ENCODE data around the gene EGLN1. TPM values are rescaled to one million over a fixed set of nuclear protein-coding genes. Genes with fewer than 3 reads are reported as not detected.

Gene EGLN1
- total and polyA plus RNA-seq, 2 of the 8 experiments (the other 6 are each of a cell fraction or from before 2014, with no cell fraction given): 4.0 to 6.4 TPM

- Histone ChIP-seq H3K9ac (replicated peaks in 1 of 4; ENCODE audit: extremely low read depth in 1 of 4, low read depth in 3 of 4, low read length in 3 of 4) (no peak overlapping the region), H4K5ac (ENCODE audit: insufficient read length, low read depth, low read length) (no peak overlapping the region), H3K56ac (replicated peaks; ENCODE audit: insufficient read length, low read depth, low read length) (no peak overlapping the region), H3K79me2 (ENCODE audit: control insufficient read depth in 1 of 2, insufficient read depth in 2 of 2, low read length in 2 of 2) (no peaks in the 10 kb centered on the region), H3K4me2 (ENCODE audit: insufficient read depth in 1 of 2, low read depth in 2 of 2, low read length in 2 of 2) (no peak overlapping the region), H3K9me3 (ENCODE audit: insufficient read depth in 2 of 2, low read depth in 1 of 2, low read length in 1 of 2) (no peaks in the 10 kb centered on the region), H2AK5ac (ENCODE audit: low read depth, low read length) (no peak overlapping the region), H3K14ac (ENCODE audit: insufficient read length) (no peak overlapping the region), H3K4me1 (replicated peaks in 1 of 4; ENCODE audit: control insufficient read depth in 3 of 4, insufficient read depth in 4 of 4, low read length in 3 of 4) (no peaks in the 10 kb centered on the region), H2BK20ac (ENCODE audit: low read length) (no peak overlapping the region), H3K4me3 (ENCODE audit: extremely low read depth in 1 of 4, insufficient read depth in 2 of 4, low read depth in 3 of 4, low read length in 4 of 4) (no peak overlapping the region), H3K23me2 (ENCODE audit: low read depth, low read length) (no peaks in the 10 kb centered on the region), H3K18ac (ENCODE audit: extremely low read depth, low read length) (no peak overlapping the region), H3K23ac (ENCODE audit: insufficient read length) (no peak overlapping the region), H3K27ac (ENCODE audit: low read depth, low read length) (no peak overlapping the region), H3K4ac (replicated peaks; ENCODE audit: insufficient read length, low read depth, low read length) (no peak overlapping the region), H2AFZ (ENCODE audit: low read length) (no peak overlapping the region), H3K79me1 (ENCODE audit: low read depth, low read length) (no peaks in the 10 kb centered on the region), H2BK120ac (replicated peaks; ENCODE audit: low read depth, low read length) (no peak overlapping the region), H2BK15ac (ENCODE audit: low read length) (no peak overlapping the region), H4K91ac (replicated peaks; ENCODE audit: insufficient read length, low read length) (no peak overlapping the region), H3K27me3 (replicated peaks in 1 of 4; ENCODE audit: control insufficient read depth in 3 of 4, extremely low read depth in 1 of 4, insufficient read depth in 3 of 4, low read length in 3 of 4) (no peaks in the 10 kb centered on the region), H4K20me1 (replicated peaks in 1 of 2; ENCODE audit: control insufficient read depth in 1 of 2, insufficient read depth in 2 of 2, low read length in 2 of 2) (no peaks in the 10 kb centered on the region), H3K36me3 (ENCODE audit: control insufficient read depth in 2 of 4, insufficient read depth in 4 of 4, low read length in 3 of 4) (no peaks in the 10 kb centered on the region), H2BK5ac (ENCODE audit: low read depth, low read length) (no peak overlapping the region), H4K8ac (ENCODE audit: extremely low read depth, insufficient read depth, low read length) (no peak overlapping the region), H2BK12ac (ENCODE audit: low read depth, low read length) (no peak overlapping the region)
- ChIA-PET CTCF (ENCODE audit: partially characterized antibody) (no interaction called here), POLR2A (ENCODE audit: partially characterized antibody) (no interaction called here)
- no peak for TF ChIP-seq CTCF (IDR thresholded peaks at IDR 0.05; ENCODE audit: control extremely low read depth in 1 of 3, insufficient read depth in 1 of 3, low read depth in 1 of 3, low read length in 3 of 3)
- no peak for TF ChIP-seq POLR2AphosphoS5 (IDR thresholded peaks at IDR 0.05; ENCODE audit: low read depth, low read length)
- WGBS, 2 experiments (ENCODE audit: extremely low coverage in 1 of 2, insufficient coverage in 1 of 2, insufficient read length in 1 of 2, insufficient replicate concordance in 2 of 2, low coverage in 1 of 2, low lambda C conversion rate in 2 of 2, missing lambda C conversion rate in 1 of 2): 84% methylated on average over 5 of the region's 5 CpGs; no CpG with 5 or more reads in 1 of the 2 experiments
- DNase-seq (ENCODE audit: low read depth in 1 of 2, low spot score in 2 of 2) (no peak), FAIRE-seq (no peak)
Observed at GRCh38 chr1:231383159-231383860, 38.8 kb downstream of the EGLN1 start.

Data from H1 (cell line).